ENCODE results near the gene KCTD10. TPM values are rescaled to one million over a fixed set of nuclear protein-coding genes. Genes with fewer than 3 reads are reported as not detected.

The KCTD10 gene
- 37.9 to 57.0 TPM (median 42.0 TPM) in 5 replicates for total RNA-seq (2022; extraction: Qiagen RNA extraction; ENCODE audit: low read depth)

GRCh38 chr12:109477185-109477962 lies at the start of gene KCTD10, which contains the start of gene UBE3B:
TSS of gene KCTD10 (minus strand) at chr12:109477300. CDS start at chr12:109477262, 38 bp downstream.
TSS of gene UBE3B (plus strand) at chr12:109477634. CDS start at chr12:109483552, 5,918 bp downstream.

Other genes with a start within 250 kb of the KCTD10 start
- 0.03 to 0.12 TPM in 2 of 5 replicates, not detected in the others for gene FOXN4, start 168.0 kb downstream of the KCTD10 start, total RNA-seq (2022; extraction: Qiagen RNA extraction; ENCODE audit: low read depth)
- gene MYO1H, start 129.4 kb downstream of the KCTD10 start, total RNA-seq (2022; extraction: Qiagen RNA extraction; ENCODE audit: low read depth), result not detected in 5 replicates
- gene UBE3B, start 334 bp upstream of the KCTD10 start, total RNA-seq (2022; extraction: Qiagen RNA extraction; ENCODE audit: low read depth), result 12.2 to 17.8 TPM (median 14.7 TPM) in 5 replicates
- 24.0 to 31.4 TPM (median 27.6 TPM) in 5 replicates for gene MMAB, start 96.2 kb upstream of the KCTD10 start, total RNA-seq (2022; extraction: Qiagen RNA extraction; ENCODE audit: low read depth)
- gene MVK, start 96.5 kb upstream of the KCTD10 start, total RNA-seq (2022; extraction: Qiagen RNA extraction; ENCODE audit: low read depth), result 6.5 to 9.7 TPM (median 7.7 TPM) in 5 replicates
- 3.1 to 7.6 TPM (median 6.5 TPM) in 5 replicates for gene FAM222A, start 236.5 kb upstream of the KCTD10 start, total RNA-seq (2022; extraction: Qiagen RNA extraction; ENCODE audit: low read depth)